ENCODE data around the gene ENAH. TPM values are rescaled to one million over a fixed set of nuclear protein-coding genes. Genes with fewer than 3 reads are reported as not detected.
"Not testable (repeated sequence)": the region's sequence is repeated elsewhere in the genome, so short reads cannot be mapped to it uniquely, and the experiment has no call there.

ENAH gene
- polyA plus RNA-seq, 1 experiment = 121 TPM

DNA sequence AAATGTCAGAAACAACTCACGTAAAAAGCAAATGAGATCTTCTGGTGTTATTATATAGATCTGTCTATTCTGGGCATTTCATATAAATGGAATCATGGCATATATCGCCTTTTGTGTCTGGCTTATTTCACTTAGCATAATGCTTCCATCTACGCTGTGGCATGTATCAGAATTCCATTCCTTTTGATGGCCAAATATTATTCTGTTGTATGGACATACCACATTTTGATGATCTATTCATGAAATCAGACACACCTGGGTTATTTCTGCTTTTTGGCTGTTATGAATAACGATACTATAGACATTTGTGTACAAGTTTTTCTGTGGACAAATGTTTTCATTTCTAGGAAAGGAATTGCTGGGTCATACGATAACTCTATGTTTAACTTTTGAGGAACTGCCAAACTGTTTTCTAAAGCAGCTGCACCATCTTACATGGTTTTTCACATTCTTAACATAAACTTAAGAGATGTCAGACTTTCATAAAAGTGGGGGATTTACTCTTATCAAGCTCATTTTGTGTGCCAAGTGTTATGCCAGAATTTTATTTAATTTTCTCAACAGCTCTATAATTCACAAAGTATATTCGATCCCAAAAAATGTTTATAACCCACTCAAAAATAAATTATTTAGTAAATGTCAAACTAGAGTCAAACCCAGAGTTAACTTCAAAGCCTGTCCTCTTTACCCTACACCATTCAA lies 7.6 kb downstream of the ENAH start:
- DNase-seq (ENCODE audit: low read depth, low spot score) = no peak
- ChIA-PET POLR2A (interaction anchor here (0.6 to 1.4 kb wide), 3 partner anchors 8 to 93 kb away, joined by 4 to 7 read pairs (median 4); partner anchors contain the start of gene ENAH), CTCF (interaction anchor here (1.0 kb wide), 1 partner anchor 126 kb away, joined by 4 read pairs; no protein-coding TSS in a partner anchor)
- H3K4me3 ChIP-seq (ENCODE audit: low read depth, low read length) = no peak overlapping the region
- H3K9me3 ChIP-seq (ENCODE audit: control insufficient read depth, insufficient read depth, low read length) = no peaks in the 10 kb centered on the region
- TF ChIP-seq, protein P1, sequence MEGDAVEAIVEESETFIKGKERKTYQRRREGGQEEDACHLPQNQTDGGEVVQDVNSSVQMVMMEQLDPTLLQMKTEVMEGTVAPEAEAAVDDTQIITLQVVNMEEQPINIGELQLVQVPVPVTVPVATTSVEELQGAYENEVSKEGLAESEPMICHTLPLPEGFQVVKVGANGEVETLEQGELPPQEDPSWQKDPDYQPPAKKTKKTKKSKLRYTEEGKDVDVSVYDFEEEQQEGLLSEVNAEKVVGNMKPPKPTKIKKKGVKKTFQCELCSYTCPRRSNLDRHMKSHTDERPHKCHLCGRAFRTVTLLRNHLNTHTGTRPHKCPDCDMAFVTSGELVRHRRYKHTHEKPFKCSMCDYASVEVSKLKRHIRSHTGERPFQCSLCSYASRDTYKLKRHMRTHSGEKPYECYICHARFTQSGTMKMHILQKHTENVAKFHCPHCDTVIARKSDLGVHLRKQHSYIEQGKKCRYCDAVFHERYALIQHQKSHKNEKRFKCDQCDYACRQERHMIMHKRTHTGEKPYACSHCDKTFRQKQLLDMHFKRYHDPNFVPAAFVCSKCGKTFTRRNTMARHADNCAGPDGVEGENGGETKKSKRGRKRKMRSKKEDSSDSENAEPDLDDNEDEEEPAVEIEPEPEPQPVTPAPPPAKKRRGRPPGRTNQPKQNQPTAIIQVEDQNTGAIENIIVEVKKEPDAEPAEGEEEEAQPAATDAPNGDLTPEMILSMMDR (IDR thresholded peaks at IDR 0.05; ENCODE audit: low read depth, low read length) = no peak
- no peak overlapping the region for H3K27ac ChIP-seq (ENCODE audit: low read depth, low read length)
- no peaks in the 10 kb centered on the region for H3K27me3 ChIP-seq (ENCODE audit: control insufficient read depth, insufficient read depth, low read length)

DNA sequence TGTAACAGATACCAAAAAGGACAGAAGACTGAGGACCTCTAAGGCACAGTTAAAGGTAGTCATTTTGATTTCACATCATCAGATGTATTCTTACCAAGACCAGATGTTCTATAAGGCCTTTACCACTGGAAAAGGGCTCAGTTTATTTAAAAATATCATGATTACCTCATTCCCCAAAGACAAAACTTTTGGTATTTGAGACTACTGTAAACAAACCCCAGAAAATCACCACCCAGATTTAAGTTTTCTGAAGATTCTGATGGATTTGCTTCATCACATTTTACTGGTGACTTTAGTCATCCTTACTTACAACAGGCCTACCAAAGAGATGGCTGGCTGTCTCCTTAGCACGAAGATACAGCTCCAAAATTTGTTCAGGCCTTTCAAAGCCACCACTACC lies 8.3 kb downstream of the ENAH start:
- no peak for DNase-seq (ENCODE audit: low read depth, low spot score)

DNA sequence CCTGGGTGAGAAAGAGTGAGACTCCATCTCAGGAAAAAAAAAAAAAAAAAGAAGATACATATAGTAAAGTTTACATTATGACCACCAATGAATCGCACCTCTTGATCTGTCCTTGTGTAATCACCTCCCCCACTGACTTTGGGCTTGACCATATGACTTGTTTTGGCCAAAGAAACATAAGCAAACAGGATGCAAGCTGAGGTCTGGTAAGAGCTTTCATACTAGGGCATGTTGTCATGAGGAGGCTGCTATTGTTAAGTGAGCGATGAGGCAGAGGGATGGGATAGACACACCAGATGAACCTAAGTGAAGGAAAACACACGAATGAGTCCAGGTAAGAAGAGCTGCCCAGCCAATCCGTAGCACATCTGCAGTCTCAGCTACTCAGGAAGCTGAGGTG lies 10.7 kb downstream of the ENAH start:
- Histone ChIP-seq H3K9me3 (ENCODE audit: control insufficient read depth, insufficient read depth, low read length) (no peaks in the 10 kb centered on the region), H3K4me3 (ENCODE audit: low read depth, low read length) (no peak overlapping the region), H3K27me3 (ENCODE audit: control insufficient read depth, insufficient read depth, low read length) (no peaks in the 10 kb centered on the region), H3K27ac (ENCODE audit: low read depth, low read length) (no peak overlapping the region)
- TF ChIP-seq, protein P1 (IDR thresholded peaks at IDR 0.05; ENCODE audit: low read depth, low read length) = no peak
- POLR2A ChIA-PET = interaction anchor here (0.7 kb wide), 3 partner anchors 11 to 136 kb away, joined by 4 to 7 read pairs (median 6); partner anchors contain the start of genes ENAH and SRP9
- CTCF ChIA-PET = interaction anchor here (1.1 kb wide), 1 partner anchor 13 kb away, joined by 3 read pairs; no protein-coding TSS in a partner anchor
- DNase-seq (ENCODE audit: low read depth, low spot score) = no peak

More for the DNA sequence above, 8.3 kb downstream of the ENAH start:
- TF ChIP-seq, protein P1 (IDR thresholded peaks at IDR 0.05; ENCODE audit: low read depth, low read length) = no peak
- no peaks in the 10 kb centered on the region for H3K27me3 ChIP-seq (ENCODE audit: control insufficient read depth, insufficient read depth, low read length)
- CTCF ChIA-PET = interaction anchor here (1.3 kb wide), 1 partner anchor 127 kb away, joined by 5 read pairs; no protein-coding TSS in a partner anchor
- POLR2A ChIA-PET = interaction anchor here (0.6 to 1.4 kb wide), 2 partner anchors 9 to 68 kb away, joined by 3 to 4 read pairs; partner anchors contain the start of gene ENAH
- no peaks in the 10 kb centered on the region for H3K9me3 ChIP-seq (ENCODE audit: control insufficient read depth, insufficient read depth, low read length)
- peak overlapping the region; percentile 21 for H3K27ac ChIP-seq (ENCODE audit: low read depth, low read length)
- no peak overlapping the region for H3K4me3 ChIP-seq (ENCODE audit: low read depth, low read length)

DNA sequence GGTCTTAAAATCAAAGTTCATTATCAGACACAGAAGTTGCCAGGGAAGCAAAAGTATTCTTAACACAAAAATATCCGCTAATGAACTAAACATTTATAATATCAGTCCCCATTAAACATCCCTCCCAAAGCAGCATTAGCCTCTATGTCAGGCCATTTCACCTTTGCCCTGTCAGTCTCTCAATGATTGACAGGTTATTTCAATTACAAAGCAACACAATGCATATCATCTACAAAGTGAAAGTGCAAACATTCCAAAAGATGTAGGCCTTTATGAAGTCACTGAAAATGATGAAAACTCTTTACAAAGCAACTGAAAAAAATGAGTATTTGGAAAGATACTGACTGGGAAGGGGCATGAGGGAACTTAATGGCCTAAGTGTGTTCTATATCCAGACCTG lies 14.1 kb downstream of the ENAH start:
- no peak for DNase-seq (ENCODE audit: low read depth, low spot score)
- Histone ChIP-seq H3K27ac (ENCODE audit: low read depth, low read length) (no peak overlapping the region), H3K9me3 (ENCODE audit: control insufficient read depth, insufficient read depth, low read length) (no peaks in the 10 kb centered on the region), H3K27me3 (ENCODE audit: control insufficient read depth, insufficient read depth, low read length) (no peaks in the 10 kb centered on the region), H3K4me3 (ENCODE audit: low read depth, low read length) (no peak overlapping the region)
- TF ChIP-seq, protein P1 (IDR thresholded peaks at IDR 0.05; ENCODE audit: low read depth, low read length) = no peak
- ChIA-PET POLR2A (no interaction called here), CTCF (interaction anchor here (0.6 kb wide), 1 partner anchor 119 kb away, joined by 3 read pairs; no protein-coding TSS in a partner anchor)

DNA sequence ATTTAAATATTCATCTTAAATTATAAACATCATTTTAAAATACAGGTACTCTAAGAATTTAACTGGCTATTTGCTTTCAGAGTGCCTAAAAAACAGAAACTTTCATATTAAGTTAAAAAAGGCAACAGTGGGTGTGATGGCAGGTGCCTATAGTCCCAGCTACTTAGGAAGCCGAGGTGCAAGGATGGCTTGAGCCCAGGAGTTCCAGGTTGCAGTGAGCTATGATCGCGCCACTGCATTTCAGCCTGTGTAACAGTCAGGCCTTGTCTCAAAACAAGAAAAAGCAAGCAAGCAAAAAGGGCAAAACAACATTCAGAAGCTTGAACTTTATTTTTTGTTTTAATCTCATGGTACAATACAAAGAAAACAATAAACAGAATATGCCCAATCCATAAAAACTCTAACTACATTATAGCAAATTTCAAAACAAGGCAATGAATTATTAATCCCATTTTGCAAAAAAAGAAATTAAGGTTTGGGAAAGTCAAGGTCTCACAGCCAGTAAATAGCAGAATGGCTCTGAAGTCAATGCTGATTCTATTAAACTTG lies 15.2 kb downstream of the ENAH start:
- Histone ChIP-seq H3K9me3 (ENCODE audit: control insufficient read depth, insufficient read depth, low read length) (no peaks in the 10 kb centered on the region), H3K27ac (ENCODE audit: low read depth, low read length) (no peak overlapping the region), H3K4me3 (ENCODE audit: low read depth, low read length) (no peak overlapping the region), H3K27me3 (ENCODE audit: control insufficient read depth, insufficient read depth, low read length) (no peaks in the 10 kb centered on the region)
- POLR2A ChIA-PET = interaction anchor here (0.5 kb wide), 1 partner anchor 21 kb away, joined by 4 read pairs; no protein-coding TSS in a partner anchor
- CTCF ChIA-PET = no interaction called here
- no peak for DNase-seq (ENCODE audit: low read depth, low spot score)
- TF ChIP-seq, protein P1 (IDR thresholded peaks at IDR 0.05; ENCODE audit: low read depth, low read length) = no peak

DNA sequence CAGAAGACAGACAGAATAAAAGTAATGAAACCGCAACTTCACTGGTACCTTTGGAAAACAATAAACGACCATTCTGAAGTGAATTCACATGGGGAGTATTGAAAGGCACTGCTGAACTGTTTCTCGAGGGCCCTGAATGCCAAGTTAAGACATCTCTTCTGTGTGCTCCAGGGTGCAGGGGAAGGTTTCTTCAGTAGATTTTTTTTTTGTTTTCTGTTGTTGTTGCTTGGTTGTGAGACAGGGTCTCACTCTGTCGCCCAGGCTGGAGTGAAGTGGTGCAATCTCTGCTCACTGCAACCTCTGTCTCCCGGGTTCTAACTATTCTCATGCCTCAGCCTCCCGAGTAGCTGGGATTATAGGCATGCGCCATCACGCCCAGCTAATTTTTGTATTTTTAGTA lies 15.9 kb downstream of the ENAH start:
- POLR2A ChIA-PET = interaction anchor here (0.5 to 0.6 kb wide), 2 partner anchors 22 to 1204 kb away, joined by 3 to 4 read pairs; no protein-coding TSS in a partner anchor
- DNase-seq (ENCODE audit: low read depth, low spot score); H3K27me3 ChIP-seq (ENCODE audit: control insufficient read depth, insufficient read depth, low read length); H3K9me3 ChIP-seq (ENCODE audit: control insufficient read depth, insufficient read depth, low read length); H3K4me3 ChIP-seq (ENCODE audit: low read depth, low read length); CTCF ChIA-PET; H3K27ac ChIP-seq (ENCODE audit: low read depth, low read length): not testable (repeated sequence)

Measured in AG04450 (cell line).